ENCODE results near the gene VPS16.
"Not testable (repeated sequence)": the region's sequence is repeated elsewhere in the genome, so short reads cannot be mapped to it uniquely, and the experiment has no call there.

VPS16 gene

GRCh38 chr20:2894221-2894620 is 53.7 kb downstream of the VPS16 start:
- no peak for DNase-seq (ENCODE audit: low read depth in 2 of 3, low spot score in 1 of 3)

GRCh38 chr20:2895154-2895553 is 54.6 kb downstream of the VPS16 start:
- not testable (repeated sequence) for DNase-seq (ENCODE audit: low read depth in 2 of 3, low spot score in 1 of 3)

- DNase-seq (ENCODE audit: low read depth in 2 of 3, low spot score in 1 of 3) = peak in 1 of 3 donors; percentile 15
These were observed 58.7 kb downstream of the VPS16 start for GRCh38 chr20:2899243-2899642.

DNA sequence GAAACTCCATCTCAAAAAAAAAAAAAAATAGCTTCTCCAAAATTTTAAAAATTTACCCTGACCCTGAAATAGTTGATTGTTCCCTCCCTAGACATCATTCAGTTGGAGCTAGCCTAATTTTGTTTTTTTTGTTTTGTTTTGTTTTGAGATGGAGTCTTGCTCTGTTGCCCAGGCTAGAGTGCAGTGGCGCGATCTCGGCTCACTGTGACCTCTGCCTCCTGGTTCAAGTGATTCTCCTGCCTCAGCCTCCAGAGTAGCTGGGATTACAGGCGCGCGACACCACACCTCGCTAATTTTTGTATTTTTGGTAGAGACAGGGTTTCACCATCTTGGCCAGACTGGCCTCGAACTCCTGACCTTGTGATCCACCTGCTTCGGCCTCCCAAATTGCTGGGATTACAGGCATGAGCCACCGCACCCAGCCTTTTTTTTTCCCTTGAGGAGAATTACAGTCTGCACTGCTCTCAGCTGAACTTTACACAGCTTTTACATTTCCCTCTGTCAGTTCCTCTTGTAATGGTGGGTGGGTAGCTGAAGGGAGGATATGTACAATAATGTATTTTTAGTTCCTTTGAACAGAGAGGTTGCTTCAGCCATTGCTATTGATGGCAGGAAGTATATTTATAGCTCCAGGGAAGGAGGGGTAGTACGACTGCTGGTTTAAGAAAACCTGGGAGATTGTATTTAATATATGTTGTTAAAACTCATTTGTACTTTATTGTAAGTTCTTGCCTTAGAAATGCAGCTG is 60.5 kb downstream of the VPS16 start:
- DNase-seq (ENCODE audit: low read depth in 2 of 3, low spot score in 1 of 3) = no peak

GRCh38 chr20:2902291-2902690 is 61.7 kb downstream of the VPS16 start:
- DNase-seq (ENCODE audit: low read depth in 2 of 3, low spot score in 1 of 3) = no peak

DNA sequence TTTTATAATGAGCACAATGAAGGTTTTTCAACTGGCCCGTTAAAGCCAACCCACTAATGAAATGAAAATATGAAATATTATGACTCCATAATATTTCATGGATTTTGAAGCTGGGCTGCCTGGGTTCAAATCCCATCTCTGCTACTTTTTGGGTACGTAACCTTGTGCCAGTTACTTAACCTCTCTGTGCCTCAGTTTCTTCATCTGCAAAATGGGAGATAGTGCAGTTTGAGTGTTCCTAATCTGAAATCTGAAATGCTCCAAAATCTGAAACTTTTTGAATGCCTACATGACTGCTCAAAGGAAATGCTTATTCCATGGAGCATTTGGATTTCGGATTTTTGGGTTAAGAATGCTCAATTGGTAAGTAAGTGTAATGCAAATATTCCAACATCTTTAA is 62.3 kb downstream of the VPS16 start:
- DNase-seq (ENCODE audit: low read depth in 2 of 3, low spot score in 1 of 3) = no peak

DNA sequence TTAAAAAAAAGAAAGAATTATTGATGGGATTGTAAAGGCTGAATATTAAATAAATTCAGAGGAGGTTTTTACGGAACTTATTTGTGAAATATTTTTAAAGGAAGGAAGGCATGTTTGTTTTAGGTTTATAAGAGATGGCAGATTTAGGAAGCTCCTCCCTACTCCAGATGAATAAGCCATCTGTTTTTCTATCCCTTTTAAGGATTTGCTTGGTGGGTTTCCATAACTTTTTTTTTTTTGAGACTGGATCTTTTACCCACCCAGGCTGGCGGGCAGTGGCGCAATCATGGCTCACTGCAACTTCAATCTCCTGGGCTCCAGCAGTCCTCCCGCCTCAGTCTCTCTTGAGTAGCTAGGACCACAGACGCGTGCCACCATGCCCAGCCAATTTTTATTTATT is 63.1 kb downstream of the VPS16 start:
- no peak for DNase-seq (ENCODE audit: low read depth in 2 of 3, low spot score in 1 of 3)

DNA sequence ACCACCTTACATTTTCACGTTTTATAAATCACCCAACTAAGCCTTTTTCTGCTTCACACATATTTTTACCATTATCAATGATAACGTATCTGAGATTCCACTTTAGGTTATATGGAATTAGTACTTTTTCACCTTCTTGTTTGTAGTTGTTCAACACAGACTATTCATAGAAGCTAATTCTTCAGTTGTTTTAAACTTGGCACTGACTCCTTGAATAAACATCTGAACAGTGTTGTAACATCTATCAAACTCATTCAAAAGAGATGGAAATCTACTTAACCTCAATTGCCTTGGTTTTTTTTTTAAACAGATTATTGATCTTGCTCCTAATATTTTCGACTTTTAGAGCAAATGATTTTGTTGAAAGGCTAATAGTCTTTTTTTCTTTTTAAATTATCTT is 67.0 kb downstream of the VPS16 start:
- no peak for DNase-seq (ENCODE audit: low read depth in 2 of 3, low spot score in 1 of 3)

DNA sequence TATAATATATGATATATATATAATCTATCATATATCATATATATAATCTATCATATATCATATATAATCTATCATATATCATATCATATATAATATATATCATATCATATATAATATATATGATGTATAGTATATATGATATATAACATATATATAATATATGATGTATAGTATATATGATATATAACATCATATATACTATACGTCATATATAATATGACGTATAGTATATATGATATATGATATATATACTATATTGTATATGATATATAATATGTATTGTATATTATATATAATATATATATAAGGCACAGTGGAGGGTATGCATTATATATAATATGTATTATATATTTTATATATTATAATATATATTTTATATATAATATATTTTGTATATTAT is 69.4 kb downstream of the VPS16 start:
- no peak for DNase-seq (ENCODE audit: low read depth in 2 of 3, low spot score in 1 of 3)

- no peak for DNase-seq (ENCODE audit: low read depth in 2 of 3, low spot score in 1 of 3)
These were observed 70.7 kb downstream of the VPS16 start for GRCh38 chr20:2911200-2911599.

GRCh38 chr20:2914160-2914559 is 73.6 kb downstream of the VPS16 start:
- no peak for DNase-seq (ENCODE audit: low read depth in 2 of 3, low spot score in 1 of 3)
